Loucy (cell line): Measurements from ENCODE around the gene CD44.

Experiments used
- H2AFZ ChIP-seq: fragments of 200-600 bp; sonication (generic); 2 replicates; pipeline ENCODE4 v1.6.0; 2016; ENCODE audit warnings: antibody characterized with exemption, mild to moderate bottlenecking, low read length, moderate library complexity
- H3F3A ChIP-seq: fragments of 200-600 bp; 2 replicates; pipeline ENCODE4 v1.6.0; 2016; ENCODE audit warnings: antibody characterized with exemption, low read depth, mild to moderate bottlenecking
- H3K27me3 ChIP-seq: fragments of 200-600 bp; sonication (generic); 2 replicates; pipeline ENCODE4 v1.6.1; 2014; ENCODE audit warnings: low read length, mild to moderate bottlenecking; ENCODE audit not compliant: insufficient read depth, poor library complexity, severe bottlenecking
- H3K36me3 ChIP-seq: fragments of 200-600 bp; sonication (generic); 2 replicates; pipeline ENCODE4 v1.6.1; 2016; ENCODE audit warnings: low read length; ENCODE audit not compliant: insufficient read depth
- H3K4me1 ChIP-seq: fragments of 200-600 bp; sonication (generic); 2 replicates; pipeline ENCODE4 v1.5.1; 2014; ENCODE audit warnings: low read length, mild to moderate bottlenecking; ENCODE audit not compliant: insufficient read depth, poor library complexity, severe bottlenecking
- H3K4me2 ChIP-seq: fragments of 200-600 bp; sonication (generic); 2 replicates; pipeline ENCODE4 v1.6.0; 2014; ENCODE audit warnings: antibody characterized with exemption, low read length, low read depth, mild to moderate bottlenecking; ENCODE audit not compliant: poor library complexity, severe bottlenecking
- H3K4me3 ChIP-seq: fragments of 200-600 bp; sonication (generic); 2 replicates; pipeline ENCODE4 v1.5.1; 2014; ENCODE audit warnings: low read length, mild to moderate bottlenecking, mixed read lengths; ENCODE audit not compliant: poor library complexity, severe bottlenecking
- H3K79me2 ChIP-seq: fragments of 200-600 bp; sonication (generic); 2 replicates; pipeline ENCODE4 v1.6.1; 2014; ENCODE audit warnings: low read length; ENCODE audit not compliant: insufficient read depth
- H3K9ac ChIP-seq: fragments of 200-600 bp; sonication (generic); 2 replicates; pipeline ENCODE4 v1.6.0; 2014; ENCODE audit warnings: mild to moderate bottlenecking, low read depth, low read length, moderate library complexity; ENCODE audit not compliant: poor library complexity, severe bottlenecking
- H3K9me2 ChIP-seq: fragments of 200-600 bp; sonication (generic); replicated peaks from 2 replicates; pipeline ENCODE4 v1.6.1; 2016; ENCODE audit warnings: low read depth, low read length, mixed read lengths
- H3K9me3 ChIP-seq: fragments of 200-600 bp; sonication (generic); 2 replicates; pipeline ENCODE4 v1.6.1; 2014; ENCODE audit warnings: mild to moderate bottlenecking, antibody characterized with exemption, low read length, low read depth; ENCODE audit not compliant: insufficient read depth
- H4K20me1 ChIP-seq: fragments of 200-600 bp; sonication (generic); 2 replicates; pipeline ENCODE4 v1.6.0; 2014; ENCODE audit warnings: antibody characterized with exemption, low read length, mild to moderate bottlenecking; ENCODE audit not compliant: insufficient read depth, poor library complexity, severe bottlenecking
- CTCF ChIP-seq: fragments of 200-600 bp; sonication (generic); conservative IDR thresholded peaks from 2 replicates; pipeline ENCODE4 v1.5.1; 2014; ENCODE audit warnings: mild to moderate bottlenecking, antibody characterized with exemption, low read length
- EZH2phosphoT487 ChIP-seq: fragments of 200-600 bp; IDR thresholded peaks from 2 replicates; pipeline ENCODE4 v1.6.1; 2018; ENCODE audit warnings: antibody characterized with exemption, mild to moderate bottlenecking, moderate library complexity, borderline replicate concordance

The CD44 gene

GRCh38 chr11:35256296-35256695 lies 117.3 kb downstream of the CD44 start:
- no peak overlapping the region for H3K4me3 ChIP-seq
- H2AFZ ChIP-seq = no peak overlapping the region
- no peaks in the 10 kb centered on the region for H4K20me1 ChIP-seq
- no peaks in the 10 kb centered on the region for H3K4me1 ChIP-seq
- no peaks in the 10 kb centered on the region for H3K27me3 ChIP-seq
- H3F3A ChIP-seq = no peaks in the 10 kb centered on the region
- no peaks in the 10 kb centered on the region for H3K9me2 ChIP-seq
- no peak for TF ChIP-seq CTCF
- TF ChIP-seq EZH2phosphoT487 = no peak
- no peaks in the 10 kb centered on the region for H3K79me2 ChIP-seq
- H3K9ac ChIP-seq = no peak overlapping the region
- H3K4me2 ChIP-seq = no peak overlapping the region
- no peaks in the 10 kb centered on the region for H3K36me3 ChIP-seq
- no peaks in the 10 kb centered on the region for H3K9me3 ChIP-seq

- no peaks in the 10 kb centered on the region for H4K20me1 ChIP-seq
- H3K9me3 ChIP-seq = no peaks in the 10 kb centered on the region
- no peak overlapping the region for H3K4me2 ChIP-seq
- no peaks in the 10 kb centered on the region for H3K36me3 ChIP-seq
- no peak overlapping the region for H3K9ac ChIP-seq
- no peaks in the 10 kb centered on the region for H3K9me2 ChIP-seq
- no peak overlapping the region for H2AFZ ChIP-seq
- no peaks in the 10 kb centered on the region for H3K4me1 ChIP-seq
- H3K4me3 ChIP-seq = no peak overlapping the region
- H3K27me3 ChIP-seq = no peaks in the 10 kb centered on the region
- no peaks in the 10 kb centered on the region for H3K79me2 ChIP-seq
- H3F3A ChIP-seq = no peaks in the 10 kb centered on the region
- TF ChIP-seq EZH2phosphoT487 (no peak), CTCF (no peak)
These were observed 118.3 kb downstream of the CD44 start for GRCh38 chr11:35257281-35257680.

GRCh38 chr11:35259529-35259928 lies 120.6 kb downstream of the CD44 start:
- Histone ChIP-seq H2AFZ (no peak overlapping the region), H3K4me3 (no peak overlapping the region), H3K27me3 (no peaks in the 10 kb centered on the region), H3K4me2 (no peak overlapping the region), H3K9ac (no peak overlapping the region), H4K20me1 (no peaks in the 10 kb centered on the region), H3F3A (no peaks in the 10 kb centered on the region), H3K9me3 (no peaks in the 10 kb centered on the region), H3K9me2 (no peaks in the 10 kb centered on the region), H3K4me1 (no peaks in the 10 kb centered on the region), H3K79me2 (no peaks in the 10 kb centered on the region), H3K36me3 (no peaks in the 10 kb centered on the region)
- no peak for TF ChIP-seq CTCF
- no peak for TF ChIP-seq EZH2phosphoT487
